ENCODE measurements around the gene EEPD1.

- TF ChIP-seq, protein P1, sequence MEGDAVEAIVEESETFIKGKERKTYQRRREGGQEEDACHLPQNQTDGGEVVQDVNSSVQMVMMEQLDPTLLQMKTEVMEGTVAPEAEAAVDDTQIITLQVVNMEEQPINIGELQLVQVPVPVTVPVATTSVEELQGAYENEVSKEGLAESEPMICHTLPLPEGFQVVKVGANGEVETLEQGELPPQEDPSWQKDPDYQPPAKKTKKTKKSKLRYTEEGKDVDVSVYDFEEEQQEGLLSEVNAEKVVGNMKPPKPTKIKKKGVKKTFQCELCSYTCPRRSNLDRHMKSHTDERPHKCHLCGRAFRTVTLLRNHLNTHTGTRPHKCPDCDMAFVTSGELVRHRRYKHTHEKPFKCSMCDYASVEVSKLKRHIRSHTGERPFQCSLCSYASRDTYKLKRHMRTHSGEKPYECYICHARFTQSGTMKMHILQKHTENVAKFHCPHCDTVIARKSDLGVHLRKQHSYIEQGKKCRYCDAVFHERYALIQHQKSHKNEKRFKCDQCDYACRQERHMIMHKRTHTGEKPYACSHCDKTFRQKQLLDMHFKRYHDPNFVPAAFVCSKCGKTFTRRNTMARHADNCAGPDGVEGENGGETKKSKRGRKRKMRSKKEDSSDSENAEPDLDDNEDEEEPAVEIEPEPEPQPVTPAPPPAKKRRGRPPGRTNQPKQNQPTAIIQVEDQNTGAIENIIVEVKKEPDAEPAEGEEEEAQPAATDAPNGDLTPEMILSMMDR (IDR thresholded peaks at IDR 0.05) = no peak
- TF ChIP-seq POLR2A (IDR thresholded peaks at IDR 0.05) = no peak
Measured at GRCh38 chr7:36167403-36168050, 14.5 kb downstream of the EEPD1 start.
